ENCODE measurements around the gene ADAMTS9. TPM values are rescaled to one million over a fixed set of nuclear protein-coding genes. Genes with fewer than 3 reads are reported as not detected.

ADAMTS9 gene
- total and polyA plus RNA-seq, 12 donors = 9.7 to 102 (median 18.6) TPM

- no peaks in the 10 kb centered on the region for H3K9me3 ChIP-seq
- intact Hi-C loops (cut with DNase I) = no loop called here
- TF ChIP-seq CTCF (IDR thresholded peaks at IDR 0.05) = no peak
- peaks cover 0 to 87% (median 6%) of the 10 kb centered on the region in 9 donors for H3K36me3 ChIP-seq
- no peak overlapping the region for H3K4me3 ChIP-seq
- ATAC-seq (peak; percentile 36 to 82 (median 66)), DNase-seq (peak in 1 of 2 donors; percentile 57)
- H3K27me3 ChIP-seq = no peaks in the 10 kb centered on the region
- peaks cover 6 to 79% (median 46%) of the 10 kb centered on the region in 9 donors for H3K4me1 ChIP-seq
- H3K27ac ChIP-seq = peak overlapping the region in 9 of 10 donors; percentile 38 to 78 (median 51)
- 61 to 75% methylated on average over 2 of the region's 2 CpGs for WGBS, 2 donors
Measured at GRCh38 chr3:64616953-64617352, 70.8 kb downstream of the ADAMTS9 start.

DNA sequence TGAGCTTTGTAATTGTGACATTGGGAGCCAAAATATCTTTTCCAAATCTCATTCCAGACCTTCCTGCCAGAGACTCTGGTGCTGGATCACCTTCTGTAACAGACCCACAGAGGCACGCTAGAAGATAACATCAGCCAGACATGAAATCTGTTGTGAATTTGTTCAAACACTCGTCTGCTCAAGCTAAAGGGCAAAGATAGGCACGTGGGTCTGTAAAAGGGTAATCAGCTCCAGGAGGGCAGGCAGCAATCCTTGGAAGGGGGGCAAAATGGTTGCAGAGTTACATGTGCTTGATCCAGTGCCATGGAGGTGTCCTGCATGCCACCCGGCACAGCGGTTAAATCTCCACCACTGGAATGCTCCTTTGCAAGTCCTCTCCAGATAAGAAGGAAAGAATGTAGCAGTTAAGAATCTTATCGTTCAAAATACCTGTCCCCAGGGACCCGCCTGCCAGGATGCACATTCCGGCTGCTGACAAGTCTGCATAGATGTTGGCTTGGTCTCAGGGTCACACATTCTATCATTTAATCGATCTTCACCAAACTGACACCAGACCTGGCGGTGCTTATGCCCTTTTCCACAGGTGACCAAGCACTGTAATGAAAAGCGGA, 74.8 kb downstream of the ADAMTS9 start:
- no peaks in the 10 kb centered on the region for H3K9me3 ChIP-seq
- no peak for TF ChIP-seq CTCF (IDR thresholded peaks at IDR 0.05)
- H3K36me3 ChIP-seq = peaks cover 0 to 75% (median 0%) of the 10 kb centered on the region in 9 donors
- DNase-seq (peak in 1 of 2 donors; percentile 15), ATAC-seq (peak in 6 of 8 donors; percentile 14 to 76 (median 35))
- 37 to 39% methylated on average over 11 of the region's 11 CpGs for WGBS, 2 donors
- intact Hi-C loops (cut with DNase I) = loop anchor here in 1 of 10 donors (5.0 kb wide), 1 partner anchor 69 kb away; no protein-coding TSS in a partner anchor
- H3K4me3 ChIP-seq = peak overlapping the region in 3 of 10 donors; percentile 0 to 8 (median 3)
- H3K27ac ChIP-seq = peak overlapping the region; percentile 26 to 87 (median 73)
- peaks cover 4 to 64% (median 42%) of the 10 kb centered on the region in 9 donors for H3K4me1 ChIP-seq
- no peaks in the 10 kb centered on the region for H3K27me3 ChIP-seq

- Histone ChIP-seq H3K27me3 (no peaks in the 10 kb centered on the region), H3K4me3 (peak overlapping the region in 2 of 10 donors; percentile 0 to 3), H3K36me3 (peaks cover 0 to 78% (median 0%) of the 10 kb centered on the region in 9 donors), H3K4me1 (peaks cover 4 to 56% (median 38%) of the 10 kb centered on the region in 9 donors), H3K27ac (peak overlapping the region; percentile 26 to 87 (median 73)), H3K9me3 (no peaks in the 10 kb centered on the region)
- DNase-seq (peak in 1 of 2 donors; percentile 57), ATAC-seq (peak; percentile 73 to 95 (median 88))
- TF ChIP-seq CTCF (IDR thresholded peaks at IDR 0.05) = no peak
- WGBS, 2 donors = 40 to 44% methylated on average over 4 of the region's 4 CpGs
- intact Hi-C loops (cut with DNase I) = loop anchor here in 1 of 10 donors (5.0 kb wide), 1 partner anchor 70 kb away; no protein-coding TSS in a partner anchor
Measured at GRCh38 chr3:64612082-64612860, 75.5 kb downstream of the ADAMTS9 start.

GRCh38 chr3:64608741-64609140, 79.1 kb downstream of the ADAMTS9 start:
- H3K4me3 ChIP-seq = no peak overlapping the region
- no peak for DNase-seq
- peaks cover 0 to 83% (median 4%) of the 10 kb centered on the region in 9 donors for H3K36me3 ChIP-seq
- no peaks in the 10 kb centered on the region for H3K27me3 ChIP-seq
- WGBS, 2 donors = 90 to 95% methylated on average over 2 of the region's 2 CpGs
- no peak for ATAC-seq
- intact Hi-C loops (cut with DNase I) = no loop called here
- no peak overlapping the region for H3K27ac ChIP-seq
- no peaks in the 10 kb centered on the region for H3K9me3 ChIP-seq
- peaks cover 4 to 24% (median 19%) of the 10 kb centered on the region in 9 donors for H3K4me1 ChIP-seq
- no peak for TF ChIP-seq CTCF (IDR thresholded peaks at IDR 0.05)
